Measurements from ENCODE around the gene CD99. TPM values are rescaled to one million over a fixed set of nuclear protein-coding genes. Genes with fewer than 3 reads are reported as not detected.
"Not testable (repeated sequence)": the region's sequence is repeated elsewhere in the genome, so short reads cannot be mapped to it uniquely, and the experiment has no call there.

Gene CD99
- total RNA-seq, 1 donor from 2014 or later: 268 TPM

- DNase-seq (ENCODE audit: low spot score): no peak
These were observed 78.5 kb downstream of the CD99 start for GRCh38 chrX:2769615-2770014.

DNA sequence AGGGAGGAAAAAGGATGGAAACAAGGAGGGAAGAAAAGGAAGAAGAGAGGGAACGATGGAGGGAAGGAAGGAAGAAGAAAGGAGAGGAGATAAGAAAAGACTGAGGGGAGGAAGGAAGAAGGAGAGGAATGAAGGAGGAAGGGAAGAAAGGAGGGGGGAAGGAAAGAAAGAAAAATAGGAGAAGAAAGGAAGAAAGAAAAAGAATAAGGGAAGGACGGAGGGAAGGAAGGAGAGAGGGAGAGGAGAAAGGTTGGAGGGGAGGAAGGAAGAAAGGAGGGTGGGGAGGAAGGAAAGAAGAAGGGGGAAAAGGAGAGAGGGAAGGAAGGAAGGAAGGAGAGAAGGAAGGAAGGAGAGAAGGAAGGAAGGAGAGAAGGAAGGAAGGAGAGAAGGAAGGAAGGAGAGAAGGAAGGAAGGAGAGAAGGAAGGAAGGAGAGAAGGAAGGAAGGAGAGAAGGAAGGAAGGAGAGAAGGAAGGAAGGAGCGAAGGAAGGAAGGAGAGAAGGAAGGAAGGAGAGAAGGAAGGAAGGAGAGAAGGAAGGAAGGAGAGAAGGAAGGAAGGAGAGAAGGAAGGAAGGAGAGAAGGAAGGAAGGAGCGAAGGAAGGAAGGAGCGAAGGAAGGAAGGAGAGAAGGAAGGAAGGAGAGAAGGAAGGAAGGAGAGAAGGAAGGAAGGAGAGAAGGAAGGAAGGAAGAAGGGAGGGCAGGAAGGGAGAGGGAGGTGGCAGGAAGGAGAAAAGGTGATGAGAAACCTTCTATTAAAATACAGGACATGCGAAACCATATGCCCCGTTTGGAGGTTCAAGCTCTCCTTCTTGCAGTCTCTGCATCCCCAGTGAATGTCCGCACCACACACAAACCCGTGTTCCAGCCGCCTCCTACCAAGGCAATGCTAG, 82.3 kb downstream of the CD99 start:
- DNase-seq (ENCODE audit: low spot score): not testable (repeated sequence)

- DNase-seq (ENCODE audit: low spot score): no peak
These were observed 83.0 kb downstream of the CD99 start for GRCh38 chrX:2774057-2774456.

DNA sequence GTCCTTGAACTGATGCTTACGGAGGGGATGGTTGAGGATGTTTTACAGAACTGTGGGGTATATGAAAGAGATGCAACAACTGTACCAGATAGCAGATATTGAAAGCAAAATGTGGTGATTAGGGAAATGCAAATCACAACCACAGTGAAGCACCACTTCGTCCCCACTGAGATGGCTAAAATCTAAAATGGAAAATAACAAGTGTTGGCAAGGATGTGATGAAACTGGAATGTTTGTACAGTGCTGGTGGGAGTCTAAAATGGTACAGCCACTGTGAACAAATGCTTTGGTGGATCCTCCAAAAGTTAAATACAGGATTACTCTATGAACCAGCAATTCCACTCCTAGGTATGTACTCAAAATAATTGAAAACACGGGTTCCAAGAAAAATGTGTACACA, 83.7 kb downstream of the CD99 start:
- no peak for DNase-seq (ENCODE audit: low spot score)

DNA sequence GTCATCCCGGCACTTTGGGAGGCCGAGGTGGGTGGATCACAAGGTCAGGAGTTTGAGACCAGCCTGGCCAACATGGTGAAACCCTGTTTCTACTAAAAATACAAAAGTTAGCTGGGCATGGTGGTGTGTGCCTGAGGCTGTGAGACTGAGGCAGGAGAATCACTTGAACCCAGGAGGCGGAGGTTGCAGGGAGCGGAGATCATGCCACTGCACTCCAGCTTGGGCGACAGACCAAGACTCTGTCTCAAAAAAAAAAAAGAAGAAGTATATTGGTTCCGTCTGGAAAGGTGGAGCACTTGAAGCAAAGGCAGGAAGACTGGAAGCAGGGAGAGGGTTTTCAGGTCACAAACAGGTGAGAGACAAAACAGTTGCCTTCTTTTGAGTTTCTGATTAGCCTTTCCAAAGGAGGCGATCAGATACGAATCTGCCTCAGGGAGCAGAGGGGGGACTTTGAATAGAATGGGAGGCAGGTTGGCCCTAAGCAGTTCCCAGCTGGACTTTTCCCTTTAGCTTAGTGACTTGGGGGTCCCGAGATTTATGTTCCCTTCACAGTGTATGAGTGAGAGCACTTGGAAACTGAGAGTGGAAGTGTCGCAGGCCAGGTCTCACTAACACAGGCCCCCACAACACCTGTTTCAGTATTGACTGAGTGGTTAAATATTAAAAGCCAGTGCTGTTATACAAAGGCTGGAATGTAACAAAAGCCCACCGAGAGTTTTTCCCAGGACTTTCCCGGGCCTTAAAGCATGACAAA, 89.6 kb downstream of the CD99 start:
- not testable (repeated sequence) for DNase-seq (ENCODE audit: low spot score)

GRCh38 chrX:2781226-2781571, 90.1 kb downstream of the CD99 start:
- no peak for DNase-seq (ENCODE audit: low spot score)

GRCh38 chrX:2781698-2782097, 90.6 kb downstream of the CD99 start:
- peak; percentile 22 for DNase-seq (ENCODE audit: low spot score)

- no peak for DNase-seq (ENCODE audit: low spot score)
These were observed 91.1 kb downstream of the CD99 start for GRCh38 chrX:2782171-2782570.

DNA sequence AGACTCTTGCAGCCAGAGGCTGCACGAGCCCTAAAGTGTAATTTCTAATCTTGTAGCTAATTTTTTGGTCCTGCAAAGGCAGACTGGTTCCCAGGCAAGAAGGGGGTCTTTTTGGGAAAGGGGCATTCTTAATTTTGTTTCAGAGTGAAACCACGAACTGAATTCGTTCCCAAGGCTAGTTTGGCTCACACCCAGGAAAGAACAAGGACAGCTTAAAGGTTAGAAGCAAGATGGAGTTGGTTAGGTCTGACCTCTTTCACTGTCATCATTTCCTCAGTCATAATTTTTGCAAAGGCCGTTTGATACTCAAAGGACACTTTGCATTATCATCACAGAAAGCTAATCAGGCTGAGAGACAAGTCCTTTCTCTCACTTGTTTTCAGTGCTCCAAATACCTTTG, 91.7 kb downstream of the CD99 start:
- DNase-seq (ENCODE audit: low spot score): no peak

DNA sequence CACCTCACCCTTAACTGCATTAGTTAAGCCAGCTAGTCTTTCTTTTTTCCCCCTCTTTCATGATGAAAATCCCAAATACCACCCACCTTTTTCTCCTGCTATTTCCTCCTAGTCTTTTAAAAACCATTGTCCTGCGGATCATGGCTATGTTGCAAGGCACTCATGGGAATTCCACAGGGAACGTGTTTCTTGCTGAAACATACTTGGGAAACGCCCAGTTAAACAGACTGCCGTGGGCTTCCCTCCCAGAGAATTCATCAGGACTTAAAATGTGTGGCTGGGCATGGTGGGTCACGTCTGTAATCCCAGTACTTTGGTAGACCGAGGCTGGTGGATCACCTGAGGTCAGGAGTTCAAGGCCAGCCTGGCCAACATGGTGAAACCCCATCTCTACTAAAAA, 92.9 kb downstream of the CD99 start:
- DNase-seq (ENCODE audit: low spot score): no peak

DNA sequence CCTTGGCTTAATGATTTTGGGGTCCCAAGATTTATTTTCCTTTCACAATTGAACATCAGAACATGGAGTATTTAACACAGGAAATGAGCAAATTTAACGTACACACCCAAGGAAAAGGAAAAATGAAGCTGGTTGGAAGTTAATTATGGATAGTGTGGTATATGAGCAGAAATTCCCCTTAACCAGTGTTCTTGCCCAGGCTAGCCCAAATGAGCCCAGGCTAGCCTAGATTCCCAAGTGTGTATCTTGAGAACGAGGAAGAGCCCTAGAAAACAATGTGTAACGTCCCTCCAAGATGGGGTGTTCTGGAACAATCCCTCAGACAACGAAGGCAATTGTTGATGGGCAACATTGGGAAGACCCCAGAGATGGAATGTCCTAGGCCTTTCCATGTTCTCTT, 94.4 kb downstream of the CD99 start:
- DNase-seq (ENCODE audit: low spot score): no peak

GRCh38 chrX:2788980-2789379, 97.9 kb downstream of the CD99 start:
- DNase-seq (ENCODE audit: low spot score): no peak

DNA sequence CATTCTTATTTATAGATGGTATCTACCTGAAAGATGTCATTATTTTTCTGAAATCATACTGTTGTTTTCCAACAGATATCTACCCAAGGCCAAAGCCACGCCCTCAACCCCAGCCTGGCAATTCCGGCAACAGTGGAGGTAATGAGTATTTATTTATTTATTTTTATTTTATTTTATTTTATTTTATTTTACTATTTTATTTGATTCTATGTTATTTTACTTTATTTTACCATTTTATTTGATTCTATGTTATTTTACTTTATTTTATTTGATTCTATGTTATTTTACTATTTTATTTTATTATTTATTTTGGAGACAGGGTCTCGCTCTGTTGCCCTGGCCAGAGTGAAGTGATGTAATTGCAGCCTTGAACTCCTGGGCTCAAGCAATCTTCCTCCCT, 98.5 kb downstream of the CD99 start:
- no peak for DNase-seq (ENCODE audit: low spot score)

Other genes starting within 250 kb of the CD99 start
- 61.4 TPM for gene DHRSX, start 190.3 kb upstream of the CD99 start, total RNA-seq
- 80.2 TPM for gene ZBED1, start 190.3 kb upstream of the CD99 start, total RNA-seq
- 3.9 TPM for gene XG, start 60.7 kb downstream of the CD99 start, total RNA-seq
- 5.4 TPM for gene GYG2, start 137.6 kb downstream of the CD99 start, total RNA-seq
- gene ARSD, start 238.0 kb downstream of the CD99 start, total RNA-seq: 82.5 TPM